Activated CD8-positive, alpha-beta memory T cell treated with anti-CD3 and anti-CD28 coated beads, Interleukin-2, amount 50 U/mL, for 4 hours (primary cell): Measurements from ENCODE around the gene ZNF747.

Source experiments
- DNase-seq: peaks from one replicate; pipeline ENCODE4 v3.0.0-alpha.2; 2020

ZNF747 gene

GRCh38 chr16:30534368-30535105 lies at the start of gene ZNF747:
ZNF747 (minus strand) TSS chr16:30534858; CDS start chr16:30534679, 179 bp downstream.
- peak; percentile 92 for DNase-seq

GRCh38 chr16:30582611-30583340 lies 48.1 kb upstream of the ZNF747 start:
- no peak for DNase-seq

DNA sequence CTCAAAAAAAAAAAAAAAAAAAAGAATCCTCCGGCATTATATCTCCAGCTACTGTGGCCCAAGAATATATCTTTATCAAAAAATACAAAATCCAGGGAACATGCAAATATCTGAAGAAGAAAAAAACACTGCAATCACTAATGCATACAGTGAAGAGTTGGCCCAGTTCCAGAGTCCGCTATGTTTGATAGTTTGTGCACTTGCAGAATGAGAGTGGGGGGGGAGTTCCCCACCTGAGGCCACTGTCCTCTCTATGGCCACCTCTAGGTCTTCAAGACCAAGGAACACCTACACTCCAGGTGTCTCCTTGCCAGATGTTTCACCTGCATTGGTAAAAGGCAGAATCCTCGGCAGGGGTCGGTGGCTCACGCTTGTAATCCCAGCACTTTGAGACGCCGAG lies 46.8 kb upstream of the ZNF747 start:
- no peak for DNase-seq

DNA sequence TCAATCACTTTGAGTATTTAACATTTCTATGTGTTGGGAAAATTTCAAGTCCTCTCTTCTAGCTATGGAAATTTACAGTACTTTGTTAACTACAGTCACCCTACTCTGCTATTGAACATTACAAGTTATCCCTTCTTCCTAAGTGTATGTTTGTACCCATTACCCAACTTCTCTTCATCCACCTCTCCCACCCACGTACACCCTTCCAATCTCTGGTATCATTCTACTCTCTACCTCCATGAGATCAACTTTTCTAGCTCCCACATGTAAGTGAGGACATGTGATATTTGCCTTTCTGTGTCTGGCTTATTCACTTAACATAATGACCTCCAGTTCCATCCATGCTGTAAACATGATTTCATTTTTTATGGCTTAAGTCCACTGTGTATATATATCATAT lies 40.0 kb upstream of the ZNF747 start:
- no peak for DNase-seq

- DNase-seq: peak; percentile 91
Measured at GRCh38 chr16:30571445-30572322, 37.0 kb upstream of the ZNF747 start, which contains the start of gene ZNF688. ZNF688 (minus strand) TSS chr16:30571714; CDS start chr16:30571629, 85 bp downstream.

DNA sequence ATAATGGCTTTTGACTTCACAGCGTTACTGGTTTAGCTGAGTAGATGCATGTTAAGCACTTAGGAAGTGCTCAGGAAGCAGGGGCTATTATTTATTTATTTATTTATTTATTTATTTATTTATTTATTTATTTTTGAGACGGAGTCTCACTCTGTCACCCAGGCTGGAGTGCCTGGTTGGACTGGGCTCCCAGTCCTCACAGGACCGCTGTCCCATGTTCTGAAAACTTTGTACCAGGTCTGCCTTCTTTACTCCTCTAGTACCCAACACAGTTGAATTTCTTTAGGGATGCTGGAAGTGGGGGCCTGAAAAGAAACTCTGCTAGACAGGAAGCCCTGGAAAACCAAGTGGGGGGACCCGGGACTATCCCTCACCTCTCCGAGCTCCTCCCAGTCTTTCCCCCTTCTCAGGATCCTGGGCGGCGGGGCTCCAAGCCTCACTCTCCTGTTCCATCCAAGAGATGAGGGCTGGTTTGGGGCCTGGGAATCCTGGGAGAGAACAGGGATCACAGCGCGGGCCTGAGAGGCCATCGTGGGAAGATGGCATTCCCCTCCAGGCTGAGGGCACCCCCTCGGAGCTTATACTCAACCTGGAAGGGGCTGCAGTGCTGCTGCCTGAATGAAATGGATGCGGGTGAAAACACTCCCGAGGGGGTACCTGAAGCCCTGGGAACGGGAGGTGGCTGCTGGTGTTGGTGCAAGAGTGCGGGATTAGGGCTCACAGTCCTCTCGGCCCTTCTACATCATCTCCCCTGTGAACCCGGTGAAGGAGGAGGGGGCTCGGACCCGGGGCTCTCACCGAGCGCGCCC lies 36.2 kb upstream of the ZNF747 start:
- DNase-seq: no peak

DNA sequence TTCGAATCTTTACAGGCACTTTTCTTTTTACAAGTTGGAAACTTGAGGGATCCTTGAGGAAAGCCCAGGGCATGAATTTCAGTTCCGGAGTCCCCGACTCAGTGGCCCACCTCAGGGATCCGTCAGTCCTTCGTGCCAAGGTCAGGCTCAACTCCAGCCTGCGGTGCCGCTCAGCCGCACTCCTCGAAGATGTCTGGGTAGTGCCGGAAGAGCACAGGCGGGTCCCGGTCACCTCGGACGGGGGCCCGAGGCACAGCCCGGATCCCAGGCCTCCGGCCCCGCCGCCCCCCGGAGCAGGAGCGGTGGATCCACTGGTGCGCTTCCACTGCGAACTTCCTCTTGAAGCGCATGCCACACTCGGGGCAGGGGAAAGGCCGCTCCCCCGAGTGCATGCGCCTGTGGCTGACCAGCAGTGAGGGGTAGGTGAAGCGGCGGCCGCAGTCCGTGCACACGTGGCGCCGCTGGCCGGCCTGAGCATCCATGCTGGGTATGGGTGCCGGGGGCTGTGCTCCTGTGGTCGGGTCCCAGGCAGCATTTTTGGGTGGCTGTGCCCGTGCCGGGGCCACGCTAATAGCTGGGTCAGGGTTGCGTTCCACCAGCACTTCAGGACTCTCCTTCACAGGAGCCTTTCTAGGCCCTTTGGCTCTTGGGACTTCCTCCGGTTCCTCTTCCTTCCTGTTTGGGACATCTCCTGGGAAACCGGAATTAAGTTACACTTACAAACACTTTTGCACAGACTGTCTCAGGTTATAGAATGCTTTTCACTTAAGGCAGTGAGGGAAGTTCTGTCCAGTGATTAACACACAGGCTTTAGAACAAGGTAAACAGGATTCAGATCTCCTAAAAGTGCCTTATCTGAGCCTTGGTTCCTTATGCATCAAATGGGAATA lies 35.3 kb upstream of the ZNF747 start:
- no peak for DNase-seq

- DNase-seq: no peak
Measured at GRCh38 chr16:30569281-30569680, 34.6 kb upstream of the ZNF747 start.

GRCh38 chr16:30567991-30568638 lies 33.5 kb upstream of the ZNF747 start:
- peak; percentile 35 for DNase-seq

GRCh38 chr16:30567160-30567990 lies 32.7 kb upstream of the ZNF747 start:
- peak; percentile 52 for DNase-seq

DNA sequence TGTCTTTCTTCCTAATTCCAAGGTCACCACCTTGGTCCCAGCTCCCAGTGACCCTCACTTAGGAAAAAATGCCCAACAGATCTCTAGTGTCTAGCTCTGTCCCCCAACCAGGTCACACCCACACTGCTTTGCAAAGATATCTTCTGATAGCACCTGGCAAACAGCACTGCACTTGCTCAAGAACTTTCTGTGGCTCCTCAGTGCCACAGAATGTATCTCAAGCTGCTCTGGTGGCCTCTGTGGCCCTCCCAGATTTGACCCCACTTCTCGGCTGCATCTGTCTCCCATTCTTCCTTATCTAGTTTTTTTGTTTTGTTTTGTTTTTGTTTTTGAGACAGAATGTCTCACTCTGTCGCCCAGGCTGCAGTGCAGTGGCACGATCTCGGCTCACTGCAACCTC lies 31.9 kb upstream of the ZNF747 start:
- no peak for DNase-seq

DNA sequence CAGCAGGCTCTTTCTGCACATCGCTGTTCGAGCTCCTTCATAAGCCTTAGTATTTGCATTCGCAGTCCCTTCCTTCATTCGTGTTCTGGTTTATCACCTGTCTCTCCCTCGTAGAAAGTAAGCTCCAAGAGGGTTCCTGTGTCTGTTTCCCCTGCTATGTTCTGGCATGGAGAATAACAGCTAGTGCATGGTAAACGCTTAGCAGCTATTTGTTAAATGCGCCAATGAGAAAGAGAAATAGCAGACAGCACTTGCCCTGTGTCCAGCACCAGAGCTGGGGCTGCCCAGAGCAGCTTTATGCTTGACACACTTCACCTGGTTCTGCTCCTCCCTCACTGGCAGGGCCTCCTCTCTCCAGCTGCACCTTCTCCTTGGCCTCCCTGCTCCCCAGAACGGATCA lies 31.3 kb upstream of the ZNF747 start:
- no peak for DNase-seq

GRCh38 chr16:30565526-30565925 lies 30.9 kb upstream of the ZNF747 start:
- DNase-seq: no peak

DNA sequence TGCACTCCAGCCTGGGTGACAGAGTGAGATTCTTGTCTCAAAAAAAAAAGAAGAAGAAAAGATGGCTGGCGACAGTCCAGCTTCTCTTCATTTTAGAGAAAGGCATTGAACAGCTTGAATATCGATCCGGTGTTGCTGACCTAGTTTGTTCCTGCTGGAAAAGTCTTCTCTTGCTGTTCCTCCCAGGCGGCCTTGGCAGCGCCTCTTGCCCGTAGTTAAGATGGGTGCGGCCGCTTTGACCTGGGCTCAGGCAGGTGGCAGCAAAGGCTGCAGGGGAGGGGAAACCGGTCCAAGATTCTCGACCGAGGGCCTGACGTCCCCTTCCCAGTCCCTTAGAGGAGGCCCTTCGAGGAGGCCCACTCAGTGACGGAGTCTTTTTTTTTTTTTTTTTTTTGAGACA lies 27.4 kb upstream of the ZNF747 start:
- DNase-seq: no peak

DNA sequence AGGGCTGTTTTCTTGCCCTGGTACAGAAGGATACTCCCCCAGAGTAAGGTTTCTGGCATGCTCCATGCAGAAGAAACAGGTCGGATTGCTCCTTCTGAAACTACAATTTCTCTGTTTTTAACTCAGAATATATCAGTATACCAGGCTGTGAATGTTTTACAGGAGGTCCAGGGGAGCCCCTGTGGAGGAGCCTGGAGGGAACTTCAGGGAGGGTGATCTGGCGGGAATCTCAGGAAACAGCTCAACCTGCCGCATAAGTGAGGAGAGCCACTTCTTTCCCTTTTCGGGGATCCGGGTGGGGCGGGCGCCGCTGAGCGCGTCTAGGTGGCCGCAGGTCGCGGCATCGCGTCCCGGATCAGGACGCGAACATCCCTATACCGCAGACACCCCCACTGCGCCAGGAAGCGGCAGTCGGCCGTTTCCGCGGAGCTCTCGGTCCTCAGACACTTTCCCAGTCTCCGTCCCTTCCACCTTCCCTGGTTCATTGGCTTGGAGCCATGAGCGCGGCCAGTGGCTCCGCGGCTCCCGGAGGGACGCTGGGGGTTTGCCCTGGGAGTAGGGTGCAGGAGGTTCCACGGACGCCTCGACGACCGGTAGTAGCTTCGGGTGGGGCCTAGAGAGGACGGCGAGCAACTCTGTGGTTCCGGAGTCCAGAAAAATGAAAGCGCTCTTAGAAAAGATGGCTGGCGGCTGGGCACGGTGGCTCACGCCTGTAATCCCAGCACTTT lies 26.6 kb upstream of the ZNF747 start:
- no peak for DNase-seq

DNA sequence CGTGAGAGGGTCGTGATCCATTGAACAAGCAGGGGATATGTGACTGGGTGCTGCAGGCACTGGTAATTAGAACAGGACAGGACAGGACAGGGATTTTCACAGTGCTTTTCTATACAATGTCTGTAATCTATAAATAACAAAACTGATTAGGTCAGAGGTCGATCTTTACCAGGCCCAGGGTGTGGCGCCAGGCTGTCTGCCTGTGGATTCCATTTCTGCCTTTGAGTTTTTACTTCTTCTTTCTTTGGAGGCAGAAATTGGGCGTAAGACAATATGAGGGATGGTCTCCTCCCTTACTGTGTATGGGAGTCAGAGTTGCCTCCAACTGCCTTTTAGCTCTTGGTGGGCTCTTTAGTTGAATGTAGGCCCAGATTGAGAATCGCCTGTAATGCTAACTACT lies 25.0 kb upstream of the ZNF747 start:
- DNase-seq: no peak

- DNase-seq: no peak
Measured at GRCh38 chr16:30558789-30559377, 24.2 kb upstream of the ZNF747 start.

DNA sequence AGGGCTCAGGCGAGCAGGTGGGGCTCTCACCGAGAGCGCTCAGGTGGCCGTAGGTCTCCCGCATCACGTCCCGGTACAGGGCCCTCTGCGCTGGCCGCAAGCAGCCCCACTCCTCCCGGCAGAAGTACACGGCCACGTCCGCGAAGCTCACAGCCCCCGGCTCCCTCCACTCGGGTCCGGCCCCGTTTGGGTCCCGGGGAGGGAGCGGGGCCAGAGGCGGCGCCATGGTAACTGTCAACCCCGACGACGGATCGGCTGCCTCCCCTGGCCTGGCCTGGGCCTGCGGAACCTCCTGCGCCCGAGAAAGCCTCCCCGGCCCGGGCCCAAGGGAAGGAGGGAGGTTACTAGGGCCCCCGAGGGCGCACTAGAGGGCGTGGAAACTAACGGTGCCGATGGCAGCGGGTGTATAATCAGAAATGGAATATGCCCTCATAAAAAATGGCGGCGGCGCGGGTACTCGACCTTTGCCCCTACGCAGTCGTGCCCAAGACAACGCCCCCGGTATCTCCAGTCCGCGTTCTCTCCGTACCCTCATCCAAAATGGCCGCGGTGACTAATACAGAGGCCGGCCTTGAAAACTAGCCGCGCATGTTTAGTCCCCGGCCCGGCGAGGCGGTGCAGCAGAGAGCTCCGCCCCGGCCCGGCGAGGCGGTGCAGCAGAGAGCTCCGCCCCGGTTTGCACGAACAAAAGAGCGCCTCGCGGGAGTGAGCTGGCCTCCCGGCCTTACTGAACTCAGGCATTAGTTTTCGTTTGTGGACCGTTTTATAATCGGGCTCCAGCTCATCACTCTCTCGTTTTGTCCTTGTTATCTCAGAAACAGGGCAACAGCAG lies 23.5 kb upstream of the ZNF747 start, which contains the start of gene ZNF764:
ZNF764 (minus strand) TSS at position 418 of the 832 bp plus-strand sequence; CDS start at position 226, 192 bp downstream.
- peak; percentile 95 for DNase-seq
